Aorta (tissue), 5 donors: ENCODE data around the gene SYNPO. TPM values are rescaled to one million over a fixed set of nuclear protein-coding genes. Genes with fewer than 3 reads are reported as not detected.

Experiments
- ATAC-seq: fragments of 200-7000 bp; cut with Tn5 transposase; one replicate; pipeline ENCODE4 v1.9.1; 2022; ENCODE audit warnings: moderate library complexity; ENCODE audit not compliant: low FRiP score
- DNase-seq, 2 donors: peaks; one replicate each; pipeline ENCODE4 v3.0.0-alpha.2; 2020
- H3K27ac ChIP-seq, 2 donors: one replicate each; pipeline ENCODE4 v1.5.1; 2013; ENCODE audit warnings: low read length in 2 of 2, mild to moderate bottlenecking in 2 of 2, moderate library complexity in 2 of 2, control low read depth in 1 of 2, inconsistent platforms in 1 of 2, low read depth in 1 of 2
- H3K27me3 ChIP-seq, 2 donors: one replicate each; pipeline ENCODE4 v1.6.1; 2013; ENCODE audit warnings: control low read depth in 1 of 2, low read length in 1 of 2, mild to moderate bottlenecking in 1 of 2, moderate library complexity in 1 of 2; ENCODE audit not compliant: insufficient read depth in 2 of 2, control insufficient read depth in 1 of 2
- H3K36me3 ChIP-seq, 2 donors: one replicate each; pipeline ENCODE4 v1.6.1; 2013; ENCODE audit warnings: control low read depth in 1 of 2, low read length in 1 of 2, mild to moderate bottlenecking in 1 of 2; ENCODE audit not compliant: insufficient read depth in 2 of 2, control insufficient read depth in 1 of 2
- H3K4me1 ChIP-seq, 2 donors: one replicate each; pipeline ENCODE4 v1.6.1; 2013; ENCODE audit warnings: low read length in 2 of 2, control low read depth in 1 of 2, mild to moderate bottlenecking in 1 of 2, moderate library complexity in 1 of 2; ENCODE audit not compliant: insufficient read depth in 2 of 2, control insufficient read depth in 1 of 2
- H3K4me3 ChIP-seq, 2 donors: one replicate each; pipeline ENCODE4 v1.5.1; 2013; ENCODE audit warnings: low read length in 2 of 2, control low read depth in 1 of 2, mild to moderate bottlenecking in 1 of 2
- H3K9me3 ChIP-seq: one replicate; pipeline ENCODE4 v1.6.1; 2013; ENCODE audit warnings: mild to moderate bottlenecking, low read length; ENCODE audit not compliant: control insufficient read depth
- WGBS, 2 donors: extraction: QIAGEN DNeasy Blood & Tissue Kit; methylation state at CpG; one replicate each; pipeline ENCODE4 v1.1.7; 2013; 5-methylcytosine and 5-hydroxymethylcytosine counted together
- intact Hi-C, 2 donors: fragments of 100-400 bp; cut with DNase I; formaldehyde crosslinking; loops; one replicate each; pipeline versions ENCODE4 v1.14.2 to v1.15.0; 2022
- polyA plus RNA-seq, 2 donors: library from polyadenylated mRNA; stranded (reverse); fragments of 200-250 nt; gene quantifications; one replicate each; pipeline ENCODE4 v1.2.3, GENCODE V29; 2013
- total RNA-seq, 2 donors: library from RNA; stranded (reverse); fragmentation: NEBNext Ultra II Directional; extraction: Animal tissue kit (Norgen Biotek cat#: 25700); gene quantifications; one replicate each; pipeline ENCODE4 v1.2.1, GENCODE V29; 2021
- donor health status: healthy with polysubstance abuse.
- donor health status: Bipolar disorder and iron deficiency.
- donor health status: DM: no; HTN: no; CAD: no.
- donor health status: DM: no; HTN: no; CAD: no.
- donor health status: DM: yes; HTN: yes; CAD: no.

Gene SYNPO
- total and polyA plus RNA-seq, 4 donors = 228 to 486 (median 403) TPM

DNA sequence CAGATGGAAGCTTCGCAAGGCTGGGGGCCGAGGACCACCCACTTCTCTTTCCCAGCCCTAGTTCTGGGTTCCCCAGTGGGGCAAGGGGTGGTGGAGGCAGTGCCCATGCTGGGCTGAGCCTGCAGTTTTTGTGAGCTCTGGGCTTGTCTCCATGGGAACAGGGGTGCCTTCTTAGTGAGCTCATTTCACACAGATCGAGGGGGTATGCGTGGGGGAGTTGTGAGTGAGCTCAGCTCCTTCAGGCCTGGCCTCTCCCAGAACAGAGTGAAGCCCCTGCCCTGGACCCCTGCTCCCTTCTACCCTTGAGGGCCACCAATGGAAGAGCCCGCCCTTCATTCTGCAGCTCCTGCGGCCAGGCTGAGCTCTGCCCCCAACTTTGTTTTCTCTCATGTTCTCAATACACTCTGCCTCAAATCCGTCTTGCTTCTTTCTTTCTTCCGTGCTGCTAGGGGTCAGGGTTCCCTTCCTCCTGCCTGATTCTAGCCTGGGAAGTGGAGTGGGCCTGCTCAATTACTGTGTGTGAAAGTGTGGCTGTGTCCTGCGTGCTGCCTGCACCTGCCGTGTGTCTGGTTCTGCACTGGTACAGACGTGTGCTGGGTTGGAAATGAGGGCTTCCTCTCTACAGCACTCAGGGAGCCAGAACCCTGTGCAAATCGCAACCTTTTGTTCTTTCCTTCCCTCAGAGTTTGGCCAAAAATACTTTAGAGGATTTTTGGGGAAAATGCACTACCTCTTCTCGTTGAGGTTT lies 11.6 kb downstream of the SYNPO start:
- no peaks in the 10 kb centered on the region for H3K27me3 ChIP-seq
- no peak overlapping the region for H3K4me3 ChIP-seq
- ATAC-seq (no peak), DNase-seq (peak in 1 of 2 donors; percentile 36)
- intact Hi-C loops = loop anchor here in 1 of 2 donors (10.0 kb wide), 1 partner anchor 187 kb away; no protein-coding TSS in a partner anchor
- H3K9me3 ChIP-seq = no peaks in the 10 kb centered on the region
- peak overlapping the region in 1 of 2 donors; percentile 60 for H3K27ac ChIP-seq
- peaks cover 0 to 7% of the 10 kb centered on the region in 2 donors for H3K36me3 ChIP-seq
- WGBS, 2 donors = 22 to 24% methylated on average over 13 of the region's 13 CpGs
- peaks cover 0 to 4% of the 10 kb centered on the region in 2 donors for H3K4me1 ChIP-seq

- intact Hi-C loops = loop anchor here in 1 of 2 donors (10.0 kb wide), 1 partner anchor 188 kb away; no protein-coding TSS in a partner anchor
- no peak for ATAC-seq
- Histone ChIP-seq H3K27me3 (no peaks in the 10 kb centered on the region), H3K4me3 (no peak overlapping the region), H3K4me1 (no peaks in the 10 kb centered on the region), H3K36me3 (peaks cover 0 to 7% of the 10 kb centered on the region in 2 donors), H3K9me3 (no peaks in the 10 kb centered on the region), H3K27ac (peak overlapping the region; percentile 35 to 60)
- WGBS, 2 donors = 26 to 38% methylated on average over 5 of the region's 5 CpGs
- peak in 1 of 2 donors; percentile 48 for DNase-seq
Observed at GRCh38 chr5:150653145-150653761, 12.8 kb downstream of the SYNPO start.

GRCh38 chr5:150653762-150654556 lies 13.5 kb downstream of the SYNPO start:
- 51 to 53% methylated on average over 2 of the region's 2 CpGs for WGBS, 2 donors
- H3K4me3 ChIP-seq = no peak overlapping the region
- peaks cover 0 to 3% of the 10 kb centered on the region in 2 donors for H3K36me3 ChIP-seq
- no peak for ATAC-seq
- no peaks in the 10 kb centered on the region for H3K9me3 ChIP-seq
- no peak for DNase-seq
- intact Hi-C loops = loop anchor here in 1 of 2 donors (10.0 kb wide), 1 partner anchor 189 kb away; no protein-coding TSS in a partner anchor
- no peaks in the 10 kb centered on the region for H3K4me1 ChIP-seq
- H3K27ac ChIP-seq = peak overlapping the region; percentile 35 to 59
- no peaks in the 10 kb centered on the region for H3K27me3 ChIP-seq

DNA sequence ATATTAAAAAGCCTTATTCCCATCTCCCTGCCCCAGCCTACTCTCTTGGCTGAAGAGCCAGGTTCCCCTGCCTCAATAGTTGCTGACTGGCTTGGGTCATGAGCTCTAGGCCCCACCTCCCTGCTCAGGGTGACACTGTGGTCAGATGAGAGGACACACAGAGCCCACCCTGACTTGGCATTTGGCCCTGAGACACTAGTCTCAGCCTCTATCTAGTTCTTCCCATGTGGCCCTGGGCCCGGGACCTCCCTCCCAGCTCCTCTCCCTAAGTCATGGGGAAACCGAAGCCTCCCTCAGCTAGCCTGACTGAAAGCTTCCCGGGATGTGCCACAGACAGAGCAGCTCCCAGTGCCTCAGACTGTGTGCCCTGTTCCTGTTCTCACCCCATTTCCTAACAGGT lies 14.8 kb downstream of the SYNPO start:
- ATAC-seq (no peak), DNase-seq (peak in 1 of 2 donors; percentile 44)
- H3K4me3 ChIP-seq = no peak overlapping the region
- H3K4me1 ChIP-seq = no peaks in the 10 kb centered on the region
- H3K27me3 ChIP-seq = no peaks in the 10 kb centered on the region
- H3K36me3 ChIP-seq = no peaks in the 10 kb centered on the region
- 76 to 77% methylated on average over 3 of the region's 3 CpGs for WGBS, 2 donors
- intact Hi-C loops = loop anchor here (5.0 to 10.0 kb wide), 2 partner anchors 68 to 190 kb away; no protein-coding TSS in a partner anchor
- H3K27ac ChIP-seq = peak overlapping the region in 1 of 2 donors; percentile 9
- no peaks in the 10 kb centered on the region for H3K9me3 ChIP-seq

GRCh38 chr5:150656191-150657132 lies 16.0 kb downstream of the SYNPO start:
- Histone ChIP-seq H3K36me3 (no peaks in the 10 kb centered on the region), H3K27me3 (no peaks in the 10 kb centered on the region), H3K4me3 (no peak overlapping the region), H3K27ac (peak overlapping the region; percentile 18 to 82), H3K9me3 (no peaks in the 10 kb centered on the region), H3K4me1 (no peaks in the 10 kb centered on the region)
- peak; percentile 81 to 93 for DNase-seq
- ATAC-seq = peak; percentile 60
- intact Hi-C loops = loop anchor here (2.0 to 10.0 kb wide), 5 partner anchors 68 to 192 kb away; no protein-coding TSS in a partner anchor
- WGBS, 2 donors = 9 to 16% methylated on average over 82 to 99 of the region's 99 CpGs

DNA sequence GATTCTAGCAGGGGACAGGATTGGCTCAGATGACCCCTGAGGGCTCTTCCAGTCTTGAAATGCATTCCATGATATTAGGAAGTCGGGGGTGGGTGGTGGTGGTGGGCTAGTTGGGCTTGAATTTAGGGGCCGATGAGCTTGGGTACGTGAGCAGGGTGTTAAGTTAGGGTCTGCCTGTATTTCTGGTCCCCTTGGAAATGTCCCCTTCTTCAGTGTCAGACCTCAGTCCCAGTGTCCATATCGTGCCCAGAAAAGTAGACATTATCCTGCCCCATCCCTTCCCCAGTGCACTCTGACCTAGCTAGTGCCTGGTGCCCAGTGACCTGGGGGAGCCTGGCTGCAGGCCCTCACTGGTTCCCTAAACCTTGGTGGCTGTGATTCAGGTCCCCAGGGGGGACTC lies 17.7 kb downstream of the SYNPO start:
- DNase-seq (peak in 1 of 2 donors; percentile 17), ATAC-seq (no peak)
- Histone ChIP-seq H3K9me3 (no peaks in the 10 kb centered on the region), H3K36me3 (no peaks in the 10 kb centered on the region), H3K4me3 (no peak overlapping the region), H3K27ac (peak overlapping the region; percentile 11 to 56), H3K4me1 (no peaks in the 10 kb centered on the region), H3K27me3 (no peaks in the 10 kb centered on the region)
- intact Hi-C loops = loop anchor here (5.0 to 10.0 kb wide), 2 partner anchors 71 to 193 kb away; no protein-coding TSS in a partner anchor
- WGBS, 2 donors = 86 to 92% methylated on average over 4 of the region's 4 CpGs

DNA sequence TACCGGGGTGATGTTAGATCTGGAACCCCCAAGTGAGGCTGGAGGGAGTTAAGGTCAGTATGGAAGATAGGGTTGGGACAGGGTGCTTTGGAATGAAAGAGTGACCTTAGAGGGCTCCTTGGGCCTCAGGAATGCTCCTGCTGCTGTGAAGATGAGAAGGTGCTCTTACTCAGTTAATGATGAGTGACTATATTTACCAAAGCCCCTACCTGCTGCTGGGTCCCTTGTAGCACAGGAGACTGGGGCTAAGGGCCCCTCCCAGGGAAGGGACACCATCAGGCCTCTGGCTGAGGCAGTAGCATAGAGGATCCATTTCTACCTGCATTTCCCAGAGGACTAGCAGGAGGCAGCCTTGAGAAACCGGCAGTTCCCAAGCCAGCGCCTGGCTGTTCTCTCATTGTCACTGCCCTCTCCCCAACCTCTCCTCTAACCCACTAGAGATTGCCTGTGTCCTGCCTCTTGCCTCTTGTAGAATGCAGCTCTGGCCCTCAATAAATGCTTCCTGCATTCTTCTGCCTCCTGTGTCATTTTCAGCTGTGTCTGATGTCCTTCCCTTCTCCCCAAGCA lies 18.3 kb downstream of the SYNPO start:
- intact Hi-C loops = loop anchor here (5.0 to 10.0 kb wide), 2 partner anchors 71 to 194 kb away; no protein-coding TSS in a partner anchor
- Histone ChIP-seq H3K36me3 (no peaks in the 10 kb centered on the region), H3K9me3 (no peaks in the 10 kb centered on the region), H3K4me3 (no peak overlapping the region), H3K27ac (peak overlapping the region in 1 of 2 donors; percentile 56), H3K4me1 (no peaks in the 10 kb centered on the region), H3K27me3 (no peaks in the 10 kb centered on the region)
- DNase-seq (peak; percentile 30 to 32), ATAC-seq (no peak)
- WGBS, 2 donors = 31% methylated on average over 3 of the region's 3 CpGs
